ENCODE measurements around the gene PCBD2. TPM values are rescaled to one million over a fixed set of nuclear protein-coding genes. Genes with fewer than 3 reads are reported as not detected.
"Not testable (repeated sequence)": the region's sequence is repeated elsewhere in the genome, so short reads cannot be mapped to it uniquely, and the experiment has no call there.

PCBD2 gene
- total RNA-seq, 4 donors from 2014 or later = 8.0 to 12.8 (median 8.8) TPM

GRCh38 chr5:134879456-134879855 is 25.5 kb upstream of the PCBD2 start:
- Histone ChIP-seq H3K27me3 (no peaks in the 10 kb centered on the region), H3K27ac (no peak overlapping the region), H3K4me1 (peaks cover 8 to 33% (median 11%) of the 10 kb centered on the region in 3 donors), H3K9me3 (no peaks in the 10 kb centered on the region), H3K36me3 (no peaks in the 10 kb centered on the region), H3K4me3 (no peak overlapping the region)
- 71 to 82% methylated on average over 3 of the region's 3 CpGs for WGBS, 2 donors
- intact Hi-C loops (cut with DNase I) = no loop called here
- TF ChIP-seq POLR2A (IDR thresholded peaks at IDR 0.05) (no peak), CTCF (IDR thresholded peaks at IDR 0.05) (no peak)
- DNase-seq = no peak

- H3K36me3 ChIP-seq; H3K4me3 ChIP-seq; H3K9me3 ChIP-seq; DNase-seq; intact Hi-C loops (cut with DNase I); H3K27me3 ChIP-seq; H3K27ac ChIP-seq: not testable (repeated sequence)
- WGBS, 2 donors = 80 to 91% methylated on average over 1 of the region's 3 CpGs
- H3K4me1 ChIP-seq = peaks cover under 1 to 19% (median under 1%) of the 10 kb centered on the region in 3 donors
Observed at GRCh38 chr5:134880937-134881336, 24.0 kb upstream of the PCBD2 start.

- peaks cover 0 to 12% (median 0%) of the 10 kb centered on the region in 3 donors for H3K4me1 ChIP-seq
- intact Hi-C loops (cut with DNase I); H3K27me3 ChIP-seq; H3K36me3 ChIP-seq; H3K4me3 ChIP-seq; H3K27ac ChIP-seq; DNase-seq; H3K9me3 ChIP-seq: not testable (repeated sequence)
- no CpG with 5 or more reads among the region's 30 CpGs for WGBS, 2 donors
Observed at GRCh38 chr5:134881711-134882110, 23.2 kb upstream of the PCBD2 start.

- Histone ChIP-seq H3K4me1 (no peaks in the 10 kb centered on the region), H3K27me3 (no peaks in the 10 kb centered on the region), H3K9me3 (no peaks in the 10 kb centered on the region), H3K27ac (no peak overlapping the region), H3K4me3 (no peak overlapping the region), H3K36me3 (peaks cover 0 to 46% (median 0%) of the 10 kb centered on the region in 3 donors)
- WGBS, 2 donors = 86 to 92% methylated on average over 11 to 14 of the region's 14 CpGs
- no peak for DNase-seq
- intact Hi-C loops (cut with DNase I) = no loop called here
- TF ChIP-seq POLR2A (IDR thresholded peaks at IDR 0.05) = no peak
- no peak for TF ChIP-seq CTCF (IDR thresholded peaks at IDR 0.05)
Observed at GRCh38 chr5:134887593-134888159, 17.3 kb upstream of the PCBD2 start.

GRCh38 chr5:134889335-134889734 is 15.6 kb upstream of the PCBD2 start:
- Histone ChIP-seq H3K4me3 (no peak overlapping the region), H3K36me3 (peaks cover 0 to 59% (median 0%) of the 10 kb centered on the region in 3 donors), H3K4me1 (no peaks in the 10 kb centered on the region), H3K9me3 (no peaks in the 10 kb centered on the region), H3K27me3 (no peaks in the 10 kb centered on the region), H3K27ac (no peak overlapping the region)
- TF ChIP-seq CTCF (IDR thresholded peaks at IDR 0.05) = no peak
- TF ChIP-seq POLR2A (IDR thresholded peaks at IDR 0.05) = no peak
- DNase-seq = no peak
- intact Hi-C loops (cut with DNase I) = no loop called here
- WGBS, 2 donors = 93 to 97% methylated on average over 8 of the region's 8 CpGs

- H3K27me3 ChIP-seq = no peaks in the 10 kb centered on the region
- H3K9me3 ChIP-seq = no peaks in the 10 kb centered on the region
- H3K4me1 ChIP-seq = no peaks in the 10 kb centered on the region
- peaks cover 0 to 80% (median 0%) of the 10 kb centered on the region in 3 donors for H3K36me3 ChIP-seq
- TF ChIP-seq POLR2A (IDR thresholded peaks at IDR 0.05) = no peak
- no peak for TF ChIP-seq CTCF (IDR thresholded peaks at IDR 0.05)
- 100% methylated on average over 1 of the region's 1 CpG for WGBS, 2 donors
- no peak for DNase-seq
- no peak overlapping the region for H3K4me3 ChIP-seq
- intact Hi-C loops (cut with DNase I) = no loop called here
- H3K27ac ChIP-seq = no peak overlapping the region
Observed at GRCh38 chr5:134891473-134891872, 13.5 kb upstream of the PCBD2 start.

Measured in esophagus squamous epithelium (tissue), 5 donors.